ENCODE measurements around the gene AUTS2.

The AUTS2 gene

DNA sequence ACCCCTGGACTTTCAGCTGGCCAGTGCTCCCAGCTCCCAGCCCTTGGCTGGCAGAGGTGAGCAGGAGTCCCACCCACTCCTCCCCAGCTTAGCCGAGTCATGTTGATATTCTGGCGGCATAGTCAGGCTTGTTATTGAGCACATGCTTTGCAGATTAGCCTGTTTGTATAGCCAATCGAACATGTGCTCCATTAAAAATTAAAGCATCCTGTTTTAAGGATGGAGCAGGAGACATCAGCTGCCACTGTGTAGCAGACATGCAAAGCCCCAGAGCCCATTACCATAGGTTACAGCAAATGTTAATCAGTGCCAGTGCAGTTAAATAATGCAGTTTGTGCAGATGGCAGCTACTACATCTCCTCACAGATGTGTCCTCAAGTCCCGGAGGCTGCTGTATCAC lies 959.1 kb downstream of the AUTS2 start:
- no peaks in the 10 kb centered on the region for H4K20me1 ChIP-seq (ENCODE audit: insufficient read depth, low read length, poor library complexity, severe bottlenecking)

DNA sequence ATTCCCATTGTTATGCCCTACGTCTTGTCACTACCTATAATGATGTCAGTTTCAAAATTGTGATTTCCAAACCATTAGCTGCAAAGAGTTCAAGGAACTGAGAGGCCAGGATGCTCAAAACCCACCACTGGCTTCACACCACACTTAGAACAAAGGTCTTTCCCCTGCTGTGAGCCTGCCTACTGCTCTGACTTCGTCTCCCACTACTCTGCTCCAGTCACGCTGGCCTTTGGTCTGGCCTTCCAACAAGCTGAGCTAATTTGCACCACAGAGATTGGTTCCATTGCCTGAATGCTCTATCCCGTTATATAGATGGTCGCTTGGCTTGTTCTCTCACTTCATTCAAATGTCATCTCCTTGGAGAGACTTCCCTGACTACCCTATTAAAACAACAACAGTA lies 961.5 kb downstream of the AUTS2 start:
- Histone ChIP-seq H3K4me1 (ENCODE audit: insufficient read depth, low read length, poor library complexity, severe bottlenecking) (no peaks in the 10 kb centered on the region), H4K20me1 (ENCODE audit: insufficient read depth, low read length, poor library complexity, severe bottlenecking) (no peaks in the 10 kb centered on the region), H2AFZ (ENCODE audit: low read length) (no peak overlapping the region), H3K9me2 (replicated peaks; ENCODE audit: low read depth, low read length) (no peaks in the 10 kb centered on the region), H3K9ac (ENCODE audit: low read depth, low read length, poor library complexity, severe bottlenecking) (no peak overlapping the region), H3K4me3 (ENCODE audit: low read length, poor library complexity, severe bottlenecking) (no peak overlapping the region), H3F3A (ENCODE audit: low read depth) (no peaks in the 10 kb centered on the region), H3K9me3 (ENCODE audit: insufficient read depth, low read depth, low read length) (no peaks in the 10 kb centered on the region), H3K36me3 (ENCODE audit: insufficient read depth, low read length) (no peaks in the 10 kb centered on the region), H3K4me2 (ENCODE audit: low read depth, low read length, poor library complexity, severe bottlenecking) (no peak overlapping the region), H3K79me2 (ENCODE audit: insufficient read depth, low read length) (no peaks in the 10 kb centered on the region), H3K27me3 (ENCODE audit: insufficient read depth, low read length, poor library complexity, severe bottlenecking) (no peaks in the 10 kb centered on the region)
- TF ChIP-seq EZH2phosphoT487 (IDR thresholded peaks at IDR 0.05; ENCODE audit: borderline replicate concordance) = no peak
- TF ChIP-seq, protein P1, sequence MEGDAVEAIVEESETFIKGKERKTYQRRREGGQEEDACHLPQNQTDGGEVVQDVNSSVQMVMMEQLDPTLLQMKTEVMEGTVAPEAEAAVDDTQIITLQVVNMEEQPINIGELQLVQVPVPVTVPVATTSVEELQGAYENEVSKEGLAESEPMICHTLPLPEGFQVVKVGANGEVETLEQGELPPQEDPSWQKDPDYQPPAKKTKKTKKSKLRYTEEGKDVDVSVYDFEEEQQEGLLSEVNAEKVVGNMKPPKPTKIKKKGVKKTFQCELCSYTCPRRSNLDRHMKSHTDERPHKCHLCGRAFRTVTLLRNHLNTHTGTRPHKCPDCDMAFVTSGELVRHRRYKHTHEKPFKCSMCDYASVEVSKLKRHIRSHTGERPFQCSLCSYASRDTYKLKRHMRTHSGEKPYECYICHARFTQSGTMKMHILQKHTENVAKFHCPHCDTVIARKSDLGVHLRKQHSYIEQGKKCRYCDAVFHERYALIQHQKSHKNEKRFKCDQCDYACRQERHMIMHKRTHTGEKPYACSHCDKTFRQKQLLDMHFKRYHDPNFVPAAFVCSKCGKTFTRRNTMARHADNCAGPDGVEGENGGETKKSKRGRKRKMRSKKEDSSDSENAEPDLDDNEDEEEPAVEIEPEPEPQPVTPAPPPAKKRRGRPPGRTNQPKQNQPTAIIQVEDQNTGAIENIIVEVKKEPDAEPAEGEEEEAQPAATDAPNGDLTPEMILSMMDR (conservative IDR thresholded peaks at IDR 0.05; ENCODE audit: low read length) = no peak

More for the DNA sequence above, 959.1 kb downstream of the AUTS2 start:
- TF ChIP-seq, protein P1 (conservative IDR thresholded peaks at IDR 0.05; ENCODE audit: low read length) = no peak
- TF ChIP-seq EZH2phosphoT487 (IDR thresholded peaks at IDR 0.05; ENCODE audit: borderline replicate concordance) = no peak
- Histone ChIP-seq H3F3A (ENCODE audit: low read depth) (no peaks in the 10 kb centered on the region), H3K27me3 (ENCODE audit: insufficient read depth, low read length, poor library complexity, severe bottlenecking) (no peaks in the 10 kb centered on the region), H3K9me2 (replicated peaks; ENCODE audit: low read depth, low read length) (no peaks in the 10 kb centered on the region), H3K4me2 (ENCODE audit: low read depth, low read length, poor library complexity, severe bottlenecking) (no peak overlapping the region), H3K4me1 (ENCODE audit: insufficient read depth, low read length, poor library complexity, severe bottlenecking) (no peaks in the 10 kb centered on the region), H3K9ac (ENCODE audit: low read depth, low read length, poor library complexity, severe bottlenecking) (no peak overlapping the region), H2AFZ (ENCODE audit: low read length) (no peak overlapping the region), H3K36me3 (ENCODE audit: insufficient read depth, low read length) (no peaks in the 10 kb centered on the region), H3K4me3 (ENCODE audit: low read length, poor library complexity, severe bottlenecking) (no peak overlapping the region), H3K9me3 (ENCODE audit: insufficient read depth, low read depth, low read length) (no peaks in the 10 kb centered on the region), H3K79me2 (ENCODE audit: insufficient read depth, low read length) (no peaks in the 10 kb centered on the region)

DNA sequence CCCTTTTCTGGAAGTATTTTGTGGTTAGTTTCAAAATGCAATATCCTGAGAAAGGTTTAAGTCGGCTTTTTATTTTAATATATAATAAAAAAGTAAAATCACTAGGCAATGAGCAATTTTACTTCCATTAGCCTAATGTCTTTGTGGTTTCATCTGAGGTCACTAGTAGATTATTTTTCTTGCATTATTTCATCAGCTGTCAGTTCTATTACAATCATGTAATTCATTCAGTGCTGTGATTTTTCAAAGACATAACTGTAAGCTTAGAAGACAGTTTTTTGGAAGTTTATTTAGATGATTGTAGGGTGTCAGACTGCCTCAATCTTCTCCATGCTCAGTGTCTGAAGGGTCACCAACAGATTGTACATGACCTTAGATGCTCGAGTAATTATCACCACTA lies 965.7 kb downstream of the AUTS2 start:
- no peaks in the 10 kb centered on the region for H3K9me3 ChIP-seq (ENCODE audit: insufficient read depth, low read depth, low read length)
- no peak for TF ChIP-seq EZH2phosphoT487 (IDR thresholded peaks at IDR 0.05; ENCODE audit: borderline replicate concordance)
- TF ChIP-seq, protein P1 (conservative IDR thresholded peaks at IDR 0.05; ENCODE audit: low read length) = no peak
- H3K4me3 ChIP-seq (ENCODE audit: low read length, poor library complexity, severe bottlenecking) = no peak overlapping the region
- no peaks in the 10 kb centered on the region for H3F3A ChIP-seq (ENCODE audit: low read depth)
- H3K36me3 ChIP-seq (ENCODE audit: insufficient read depth, low read length) = no peaks in the 10 kb centered on the region; the same call in 1 of the 2 replicates
- no peaks in the 10 kb centered on the region for H4K20me1 ChIP-seq (ENCODE audit: insufficient read depth, low read length, poor library complexity, severe bottlenecking)
- H3K79me2 ChIP-seq (ENCODE audit: insufficient read depth, low read length) = no peaks in the 10 kb centered on the region
- H3K27me3 ChIP-seq (ENCODE audit: insufficient read depth, low read length, poor library complexity, severe bottlenecking) = no peaks in the 10 kb centered on the region
- peaks cover 5% of the 10 kb centered on the region for H3K4me1 ChIP-seq (ENCODE audit: insufficient read depth, low read length, poor library complexity, severe bottlenecking)
- H3K9ac ChIP-seq (ENCODE audit: low read depth, low read length, poor library complexity, severe bottlenecking) = no peak overlapping the region
- H2AFZ ChIP-seq (ENCODE audit: low read length) = no peak overlapping the region
- no peaks in the 10 kb centered on the region for H3K9me2 ChIP-seq (replicated peaks; ENCODE audit: low read depth, low read length)
- H3K4me2 ChIP-seq (ENCODE audit: low read depth, low read length, poor library complexity, severe bottlenecking) = no peak overlapping the region
